ENCODE results near the gene ZNF407. TPM values are rescaled to one million over a fixed set of nuclear protein-coding genes. Genes with fewer than 3 reads are reported as not detected.

Gene ZNF407
- total RNA-seq, 1 donor from 2014 or later: 16.1 TPM

DNA sequence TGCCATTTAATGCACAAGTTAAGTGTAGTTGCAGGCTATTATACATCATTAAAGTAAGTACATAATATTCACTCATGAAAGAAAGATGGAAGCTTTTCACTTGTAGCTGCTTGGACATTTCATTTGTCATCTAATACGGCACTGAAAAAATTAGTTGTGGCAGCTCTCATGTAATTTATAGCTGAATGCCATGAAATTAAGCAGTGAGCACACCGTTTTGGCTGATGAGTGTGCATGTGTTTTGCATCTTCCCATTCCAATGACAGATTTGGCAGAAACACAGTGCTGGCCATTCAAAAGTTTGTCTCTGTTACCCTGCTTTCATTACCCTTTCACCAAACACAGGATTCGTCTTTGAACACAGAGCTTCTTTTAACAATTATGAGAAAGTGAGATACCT is 437.3 kb downstream of the ZNF407 start:
- no peak for DNase-seq
- no peak overlapping the region for H3K4me3 ChIP-seq

DNA sequence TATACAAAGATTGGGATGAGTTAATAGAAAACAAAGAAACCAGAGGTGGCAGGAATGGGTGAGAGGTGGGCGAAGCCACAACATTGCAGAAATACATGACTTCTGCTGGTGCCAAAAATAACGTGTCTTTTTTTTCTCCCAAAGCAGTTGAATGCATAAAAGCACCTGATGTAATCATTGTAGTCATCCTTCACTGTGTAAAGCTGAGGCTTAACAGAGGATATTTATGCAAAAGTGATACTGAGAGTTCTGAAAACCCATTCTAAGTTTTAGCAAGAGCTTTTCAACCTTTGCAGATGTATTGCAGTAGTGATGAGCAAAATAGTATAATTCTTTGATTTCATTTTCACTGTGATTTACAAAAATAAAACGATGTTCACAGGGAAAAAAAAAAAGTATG is 438.3 kb downstream of the ZNF407 start:
- TF ChIP-seq, protein P1, sequence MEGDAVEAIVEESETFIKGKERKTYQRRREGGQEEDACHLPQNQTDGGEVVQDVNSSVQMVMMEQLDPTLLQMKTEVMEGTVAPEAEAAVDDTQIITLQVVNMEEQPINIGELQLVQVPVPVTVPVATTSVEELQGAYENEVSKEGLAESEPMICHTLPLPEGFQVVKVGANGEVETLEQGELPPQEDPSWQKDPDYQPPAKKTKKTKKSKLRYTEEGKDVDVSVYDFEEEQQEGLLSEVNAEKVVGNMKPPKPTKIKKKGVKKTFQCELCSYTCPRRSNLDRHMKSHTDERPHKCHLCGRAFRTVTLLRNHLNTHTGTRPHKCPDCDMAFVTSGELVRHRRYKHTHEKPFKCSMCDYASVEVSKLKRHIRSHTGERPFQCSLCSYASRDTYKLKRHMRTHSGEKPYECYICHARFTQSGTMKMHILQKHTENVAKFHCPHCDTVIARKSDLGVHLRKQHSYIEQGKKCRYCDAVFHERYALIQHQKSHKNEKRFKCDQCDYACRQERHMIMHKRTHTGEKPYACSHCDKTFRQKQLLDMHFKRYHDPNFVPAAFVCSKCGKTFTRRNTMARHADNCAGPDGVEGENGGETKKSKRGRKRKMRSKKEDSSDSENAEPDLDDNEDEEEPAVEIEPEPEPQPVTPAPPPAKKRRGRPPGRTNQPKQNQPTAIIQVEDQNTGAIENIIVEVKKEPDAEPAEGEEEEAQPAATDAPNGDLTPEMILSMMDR (IDR thresholded peaks at IDR 0.05): no peak
- no peak for DNase-seq
- Histone ChIP-seq H3K27me3 (ENCODE audit: low read depth) (no peaks in the 10 kb centered on the region), H3K36me3 (no peaks in the 10 kb centered on the region), H3K4me1 (peaks cover 5% of the 10 kb centered on the region), H3K4me3 (no peak overlapping the region), H3K27ac (no peak overlapping the region), H3K9me3 (no peaks in the 10 kb centered on the region)
- no peak for ATAC-seq
- intact Hi-C loops (cut with DNase I): no loop called here

More for the DNA sequence above, 437.3 kb downstream of the ZNF407 start:
- Histone ChIP-seq H3K27me3 (ENCODE audit: low read depth) (no peaks in the 10 kb centered on the region), H3K9me3 (no peaks in the 10 kb centered on the region), H3K36me3 (no peaks in the 10 kb centered on the region), H3K27ac (no peak overlapping the region), H3K4me1 (peaks cover 5% of the 10 kb centered on the region)
- intact Hi-C loops (cut with DNase I): no loop called here
- no peak for ATAC-seq
- TF ChIP-seq, protein P1 (IDR thresholded peaks at IDR 0.05): no peak

- intact Hi-C loops (cut with DNase I): no loop called here
- Histone ChIP-seq H3K36me3 (no peaks in the 10 kb centered on the region), H3K4me1 (peaks cover 5% of the 10 kb centered on the region), H3K9me3 (no peaks in the 10 kb centered on the region), H3K27me3 (ENCODE audit: low read depth) (no peaks in the 10 kb centered on the region), H3K27ac (no peak overlapping the region), H3K4me3 (no peak overlapping the region)
- TF ChIP-seq, protein P1 (IDR thresholded peaks at IDR 0.05): no peak
- ATAC-seq (no peak), DNase-seq (no peak)
Observed at GRCh38 chr18:75036917-75037688, 439.4 kb downstream of the ZNF407 start.

GRCh38 chr18:75037689-75037955 is 440.0 kb downstream of the ZNF407 start:
- H3K27me3 ChIP-seq (ENCODE audit: low read depth): no peaks in the 10 kb centered on the region
- intact Hi-C loops (cut with DNase I): no loop called here
- no peaks in the 10 kb centered on the region for H3K36me3 ChIP-seq
- peaks cover 5% of the 10 kb centered on the region for H3K4me1 ChIP-seq
- H3K9me3 ChIP-seq: no peaks in the 10 kb centered on the region
- TF ChIP-seq, protein P1 (IDR thresholded peaks at IDR 0.05): no peak
- H3K4me3 ChIP-seq: no peak overlapping the region
- DNase-seq: no peak
- ATAC-seq: no peak
- H3K27ac ChIP-seq: no peak overlapping the region

DNA sequence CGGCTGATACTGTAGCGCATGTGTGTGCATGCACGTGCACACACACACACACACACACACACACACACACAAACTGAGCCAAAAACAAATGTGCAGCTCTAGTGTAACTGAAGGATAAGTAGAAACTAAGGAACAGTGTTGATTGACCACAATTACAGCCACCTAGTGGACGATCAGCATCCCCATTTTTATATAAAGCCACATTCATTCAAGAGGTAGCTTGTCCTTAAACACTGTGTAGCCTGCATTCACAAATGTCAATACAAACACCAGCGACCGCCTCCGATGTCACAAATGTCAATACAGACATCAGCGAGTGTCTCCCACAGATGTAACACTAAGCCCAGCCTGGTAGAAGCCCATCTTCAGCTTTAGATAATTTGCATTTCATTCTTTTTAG is 443.9 kb downstream of the ZNF407 start:
- peak; percentile 34 to 37 for ATAC-seq
- H3K27me3 ChIP-seq (ENCODE audit: low read depth): no peaks in the 10 kb centered on the region
- TF ChIP-seq, protein P1 (IDR thresholded peaks at IDR 0.05): peak; percentile 29
- H3K4me1 ChIP-seq: peaks cover 4% of the 10 kb centered on the region
- H3K4me3 ChIP-seq: no peak overlapping the region
- no peak overlapping the region for H3K27ac ChIP-seq
- H3K9me3 ChIP-seq: no peaks in the 10 kb centered on the region
- DNase-seq: no peak
- H3K36me3 ChIP-seq: no peaks in the 10 kb centered on the region
- intact Hi-C loops (cut with DNase I): no loop called here
